HepG2 (cell line): ENCODE measurements around the gene RPL36AL. TPM values are rescaled to one million over a fixed set of nuclear protein-coding genes. Genes with fewer than 3 reads are reported as not detected.

Experiments used
- ATAC-seq: fragments of 200-7000 bp; cut with Tn5 transposase; 3 replicates; pipeline ENCODE4 v1.9.1; 2020; ENCODE audit warnings: mild to moderate bottlenecking, moderate library complexity
- BruUV-seq: library from RNA; stranded (reverse); fragments of 400-500 nt; replicated peaks from 2 replicates; lab custom pipeline; 2021; lab: Mats Ljungman, UMichigan
- CTCF ChIA-PET: fragments of 300-600 bp; formaldehyde crosslinking; extraction: SDS; loops from one replicate; lab custom pipeline; 2021; ENCODE audit warnings: low total read pairs, inconsistent platforms, low intra/inter-chr PET ratio; lab: Yijun Ruan, JAX
- POLR2A ChIA-PET: fragments of 350-600 bp; sonication (Branson Sonifier 250); formaldehyde crosslinking; loops from one replicate; lab custom pipeline; 2020; ENCODE audit warnings: antibody characterized with exemption, inconsistent platforms; lab: Yijun Ruan, JAX
- DNase-seq: peaks from one replicate; pipeline ENCODE4 v3.0.0-alpha.2; 2015; ENCODE audit warnings: low spot score
- FAIRE-seq: peaks from 3 replicates; lab custom pipeline; 2011; peaks lifted over from hg19 to GRCh38; lab: Jason Lieb, UNC
- H2AFZ ChIP-seq: one replicate; pipeline ENCODE4 v1.6.1; 2011; ENCODE audit warnings: low read length, inconsistent platforms
- H3K27ac ChIP-seq: fragments of 300-600 bp; 3 replicates; pipeline ENCODE4 v1.8.0; 2011; ENCODE audit warnings: mixed run types, mild to moderate bottlenecking, mixed read lengths, low read length, inconsistent platforms; ENCODE audit not compliant: insufficient read depth; ENCODE audit errors: extremely low read length
- H3K27me3 ChIP-seq, 2 experiments: fragments of 200-600 bp in 1 of 2; 2 replicates in 1 of 2; 3 replicates in 1 of 2; pipeline versions ENCODE4 v1.6.0 to v1.8.0; 2011; ENCODE audit warnings: low read length in 2 of 2, mild to moderate bottlenecking in 2 of 2, moderate library complexity in 2 of 2, inconsistent platforms in 1 of 2; ENCODE audit not compliant: insufficient read depth in 2 of 2, control insufficient read depth in 1 of 2
- H3K36me3 ChIP-seq, 2 experiments: fragments of 200-600 bp in 1 of 2; replicated peaks in 1 of 2; 2 replicates in 1 of 2; 3 replicates in 1 of 2; pipeline versions ENCODE4 v1.5.1 to v1.8.0; 2011; ENCODE audit warnings: low read length in 2 of 2, inconsistent platforms in 1 of 2; ENCODE audit not compliant: insufficient read depth in 2 of 2, control insufficient read depth in 1 of 2
- H3K4me1 ChIP-seq: 2 replicates; pipeline ENCODE4 v1.5.1; 2012; ENCODE audit warnings: low read length, inconsistent platforms; ENCODE audit not compliant: insufficient read depth
- H3K4me2 ChIP-seq: 2 replicates; pipeline ENCODE4 v1.6.0; 2011; ENCODE audit warnings: low read depth, low read length, inconsistent platforms
- H3K4me3 ChIP-seq, 3 experiments: fragments of 200-600 bp in 1 of 3; sonication (generic), shearing (Covaris generic) in 1 of 3; replicated peaks in 1 of 3; 2 replicates each; pipeline ENCODE4 v1.5.1; 2011 to 2016; ENCODE audit warnings: low read length in 3 of 3, inconsistent platforms in 2 of 3, low read depth in 2 of 3, mild to moderate bottlenecking in 2 of 3, control low read depth in 1 of 3, mixed read lengths in 1 of 3; ENCODE audit not compliant: insufficient read depth in 1 of 3
- H3K79me2 ChIP-seq: one replicate; pipeline ENCODE4 v1.6.1; 2011; ENCODE audit warnings: low read length, inconsistent platforms; ENCODE audit not compliant: insufficient read depth
- H3K9ac ChIP-seq: 2 replicates; pipeline ENCODE4 v1.6.0; 2011; ENCODE audit warnings: mild to moderate bottlenecking, low read depth, low read length, inconsistent platforms; ENCODE audit not compliant: insufficient read depth
- H3K9me3 ChIP-seq: 2 replicates; pipeline ENCODE4 v1.5.1; 2012; ENCODE audit warnings: mild to moderate bottlenecking, low read length
- H4K20me1 ChIP-seq: 2 replicates; pipeline ENCODE4 v1.6.0; 2011; ENCODE audit warnings: inconsistent platforms, mild to moderate bottlenecking, low read length, moderate library complexity; ENCODE audit not compliant: insufficient read depth
- JDP2 ChIP-seq: sonication (generic); formaldehyde crosslinking; IDR thresholded peaks from 2 replicates; pipeline ENCODE4 v1.8.1; 2022; ENCODE audit warnings: missing genetic modification reagents, borderline replicate concordance
- KLF16 ChIP-seq, 2 experiments: sonication (generic) in 1 of 2; formaldehyde crosslinking in 1 of 2; IDR thresholded peaks; 2 replicates each; pipeline versions ENCODE4 v1.6.1 to v1.8.0; 2016 to 2023; ENCODE audit warnings: missing genetic modification reagents in 2 of 2, missing compliant biosample characterization in 1 of 2
- SETDB1 ChIP-seq: sonication (generic); formaldehyde crosslinking; IDR thresholded peaks from 2 replicates; pipeline ENCODE4 v1.5.1; 2020; ENCODE audit warnings: missing genetic modification reagents, mild to moderate bottlenecking, borderline replicate concordance
- TRIM24 ChIP-seq: sonication (generic); formaldehyde crosslinking; IDR thresholded peaks from 2 replicates; pipeline ENCODE4 v1.8.0; 2022; ENCODE audit warnings: mild to moderate bottlenecking, missing genetic modification reagents
- ZNF569 ChIP-seq: sonication (generic); formaldehyde crosslinking; IDR thresholded peaks from 2 replicates; pipeline ENCODE4 v1.5.0; 2020; ENCODE audit warnings: mild to moderate bottlenecking, missing genetic modification reagents, moderate library complexity, borderline replicate concordance
- ZNF761 ChIP-seq: sonication (generic); formaldehyde crosslinking; conservative IDR thresholded peaks from 2 replicates; pipeline ENCODE4 v1.4.0; 2020; ENCODE audit warnings: mild to moderate bottlenecking, missing genetic modification reagents
- ZNF768 ChIP-seq: sonication (generic); formaldehyde crosslinking; IDR thresholded peaks from 2 replicates; pipeline ENCODE4 v1.4.0; 2020; ENCODE audit warnings: missing genetic modification reagents
- ZSCAN9 ChIP-seq: IDR thresholded peaks from 2 replicates; pipeline ENCODE4 v1.6.1; 2016; ENCODE audit warnings: borderline replicate concordance
- WGBS: methylation state at CpG from one replicate; pipeline ENCODE4 v1.1.6; 2017; ENCODE audit warnings: low lambda C conversion rate; 5-methylcytosine and 5-hydroxymethylcytosine counted together
- in situ Hi-C: cut with HindIII; loops from 2 replicates; pipeline ENCODE4 v1.10.0; 2017; ENCODE audit warnings: low pct_unique_long_range_greater_than_20kb; ENCODE audit not compliant: extremely low pct_ligation_motif_present
- intact Hi-C: fragments of 100-400 bp; cut with micrococcal nuclease; formaldehyde crosslinking; loops from one replicate; pipeline ENCODE4 v1.10.0; 2022; ENCODE audit not compliant: unreplicated experiment
- polyA plus RNA-seq, 8 experiments: library from polyadenylated mRNA; depleted of rRNA in 3 of 8; stranded (reverse) in 7 of 8; unstranded in 1 of 8; fragments of >200 nt; fragmentation: Illumina TruSeq in 4 of 8; extraction: Trizol in 4 of 8; gene quantifications; 2 replicates each; pipeline versions ENCODE4 v1.2.1 to v1.2.3, GENCODE V29; 2011 to 2016; ENCODE audit warnings: low read depth in 4 of 8, missing spikeins in 1 of 8, mixed read lengths in 1 of 8; ENCODE audit not compliant: insufficient read depth in 1 of 8
- total RNA-seq, 5 experiments: library from RNA; depleted of rRNA; stranded (reverse); fragments of >200 nt; fragmentation: Illumina TruSeq; extraction: Trizol; gene quantifications; 2 replicates each; pipeline ENCODE4 v1.2.3, GENCODE V29; 2016; ENCODE audit warnings: low read depth in 1 of 5
- TF ChIP-seq, protein P1 (sequence below): sonication (generic); formaldehyde crosslinking; IDR thresholded peaks from 2 replicates; pipeline ENCODE4 v1.5.0; 2020; ENCODE audit warnings: mild to moderate bottlenecking, missing genetic modification reagents
- TF ChIP-seq, protein P2 (sequence below): IDR thresholded peaks from 2 replicates; pipeline ENCODE4 v1.6.1; 2016
- TF ChIP-seq, protein P3 (sequence below): sonication (generic); formaldehyde crosslinking; IDR thresholded peaks from 2 replicates; pipeline ENCODE4 v1.4.0; 2020; ENCODE audit warnings: missing genetic modification reagents
- TF ChIP-seq, protein P4 (sequence below): sonication (generic); formaldehyde crosslinking; conservative IDR thresholded peaks from 2 replicates; pipeline ENCODE4 v1.8.0; 2022; ENCODE audit warnings: low read depth, missing genetic modification reagents

RPL36AL gene
- total and polyA plus RNA-seq, 2 of the 13 experiments (the other 11 are each of a cell fraction or from before 2014, with no cell fraction given), result 90.0 to 294 TPM

DNA sequence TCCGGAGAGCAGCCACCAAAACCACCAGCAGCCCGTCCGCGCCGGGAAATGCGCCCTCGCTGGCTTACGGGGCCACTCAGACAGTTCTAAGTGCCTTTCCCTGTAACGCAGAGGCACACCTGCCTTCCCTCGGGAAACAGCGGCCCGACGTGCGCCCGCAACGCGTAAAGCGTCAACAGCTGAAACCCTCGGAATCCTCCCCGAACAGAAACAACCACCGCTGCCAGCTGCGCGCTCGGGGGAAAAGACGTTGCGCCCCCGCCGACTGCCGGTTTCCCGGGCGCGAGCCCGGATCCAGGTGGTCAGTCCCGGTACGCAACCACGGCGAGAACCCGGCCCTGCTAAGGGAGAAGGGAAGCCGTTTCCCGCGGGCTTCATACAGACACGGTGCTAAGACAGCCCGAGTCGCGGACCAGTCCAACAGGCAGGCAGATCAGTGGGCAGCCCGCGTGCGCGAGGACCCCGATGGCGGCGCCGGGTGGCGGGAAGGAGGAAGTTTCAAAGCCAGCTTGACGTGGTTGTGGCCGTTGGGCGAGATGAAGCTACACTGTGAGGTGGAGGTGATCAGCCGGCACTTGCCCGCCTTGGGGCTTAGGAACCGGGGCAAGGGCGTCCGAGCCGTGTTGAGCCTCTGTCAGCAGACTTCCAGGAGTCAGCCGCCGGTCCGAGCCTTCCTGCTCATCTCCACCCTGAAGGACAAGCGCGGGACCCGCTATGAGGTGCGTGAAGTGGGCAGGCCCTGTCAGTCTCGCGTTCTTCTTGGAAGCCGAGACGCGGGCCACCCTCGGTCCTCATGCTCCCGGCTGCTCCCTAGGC is 21.7 kb downstream of the RPL36AL start, which contains the start of gene LRR1:
Gene LRR1 (plus strand): TSS at position 456 of the 816 bp plus-strand sequence. CDS start 81 bp downstream, at position 537.
- FAIRE-seq, result no peak
- H3K9me3 ChIP-seq, result no peaks in the 10 kb centered on the region
- H3K79me2 ChIP-seq, result peaks cover 21% of the 10 kb centered on the region
- peak; percentile 76 for ATAC-seq
- peak within 1 kb of the TSS; percentile 97 for H3K27ac ChIP-seq
- H3K27me3 ChIP-seq, result no peaks in the 10 kb centered on the region; a peak in 1 of 5 replicates
- ChIA-PET POLR2A (interaction anchor here (1.1 to 5.7 kb wide), 11 partner anchors 9 to 171 kb away, joined by 3 to 97 read pairs (median 5); partner anchors contain the start of genes MGAT2, RPL36AL and RPS29), CTCF (interaction anchor here (1.0 kb wide), 1 partner anchor 11 kb away, joined by 4 read pairs; no protein-coding TSS in a partner anchor)
- peak within 1 kb of the TSS; percentile 79 to 91 (median 83) for H3K4me3 ChIP-seq
- intact Hi-C loops (loop anchor here (1.0 kb wide), 1 partner anchor 37 kb away; the partner anchor contains the start of gene DNAAF2), in situ Hi-C loops (no loop called here)
- H3K36me3 ChIP-seq, result peaks cover 0 to 6% of the 10 kb centered on the region in 2 experiments; a peak in 4 of 5 replicates
- no peak within 1 kb of the TSS for H2AFZ ChIP-seq
- peak within 1 kb of the TSS; percentile 76 for H3K4me2 ChIP-seq
- H3K9ac ChIP-seq, result peak within 1 kb of the TSS; percentile 94
- 0% methylated on average over 3 of the region's 77 CpGs for whole genome bisulfite sequencing
- H4K20me1 ChIP-seq, result no peaks in the 10 kb centered on the region
- DNase-seq, result peak; percentile 76
- BruUV-seq, result no TSS peak
- H3K4me1 ChIP-seq, result peaks cover 39% of the 10 kb centered on the region
- TF ChIP-seq, protein P1, sequence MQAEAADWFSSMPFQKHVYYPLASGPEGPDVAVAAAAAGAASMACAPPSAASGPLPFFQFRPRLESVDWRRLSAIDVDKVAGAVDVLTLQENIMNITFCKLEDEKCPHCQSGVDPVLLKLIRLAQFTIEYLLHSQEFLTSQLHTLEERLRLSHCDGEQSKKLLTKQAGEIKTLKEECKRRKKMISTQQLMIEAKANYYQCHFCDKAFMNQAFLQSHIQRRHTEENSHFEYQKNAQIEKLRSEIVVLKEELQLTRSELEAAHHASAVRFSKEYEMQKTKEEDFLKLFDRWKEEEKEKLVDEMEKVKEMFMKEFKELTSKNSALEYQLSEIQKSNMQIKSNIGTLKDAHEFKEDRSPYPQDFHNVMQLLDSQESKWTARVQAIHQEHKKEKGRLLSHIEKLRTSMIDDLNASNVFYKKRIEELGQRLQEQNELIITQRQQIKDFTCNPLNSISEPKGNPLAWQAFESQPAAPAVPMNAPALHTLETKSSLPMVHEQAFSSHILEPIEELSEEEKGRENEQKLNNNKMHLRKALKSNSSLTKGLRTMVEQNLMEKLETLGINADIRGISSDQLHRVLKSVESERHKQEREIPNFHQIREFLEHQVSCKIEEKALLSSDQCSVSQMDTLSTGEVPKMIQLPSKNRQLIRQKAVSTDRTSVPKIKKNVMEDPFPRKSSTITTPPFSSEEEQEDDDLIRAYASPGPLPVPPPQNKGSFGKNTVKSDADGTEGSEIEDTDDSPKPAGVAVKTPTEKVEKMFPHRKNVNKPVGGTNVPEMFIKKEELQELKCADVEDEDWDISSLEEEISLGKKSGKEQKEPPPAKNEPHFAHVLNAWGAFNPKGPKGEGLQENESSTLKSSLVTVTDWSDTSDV (CRISPR knock-in tag), result no peak
- TF ChIP-seq, protein P2, sequence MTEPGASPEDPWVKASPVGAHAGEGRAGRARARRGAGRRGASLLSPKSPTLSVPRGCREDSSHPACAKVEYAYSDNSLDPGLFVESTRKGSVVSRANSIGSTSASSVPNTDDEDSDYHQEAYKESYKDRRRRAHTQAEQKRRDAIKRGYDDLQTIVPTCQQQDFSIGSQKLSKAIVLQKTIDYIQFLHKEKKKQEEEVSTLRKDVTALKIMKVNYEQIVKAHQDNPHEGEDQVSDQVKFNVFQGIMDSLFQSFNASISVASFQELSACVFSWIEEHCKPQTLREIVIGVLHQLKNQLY, result peak; percentile 62; the same call in 1 of the 2 replicates
- TF ChIP-seq KLF16 (CRISPR knock-in tag; IDR thresholded peaks at IDR 0.05), result peak; percentile 71 to 82; a peak in 2 of 4 replicates
- 0 out of 2 replicates have a peak, but pooled peaks have one; percentile 37 for TF ChIP-seq ZSCAN9 (CRISPR knock-in tag)
- TF ChIP-seq TRIM24 (CRISPR knock-in tag), result no peak
- TF ChIP-seq ZNF761 (CRISPR knock-in tag), result 0 out of 2 replicates have a peak, but pooled peaks have one; percentile 64
- TF ChIP-seq, protein P3, sequence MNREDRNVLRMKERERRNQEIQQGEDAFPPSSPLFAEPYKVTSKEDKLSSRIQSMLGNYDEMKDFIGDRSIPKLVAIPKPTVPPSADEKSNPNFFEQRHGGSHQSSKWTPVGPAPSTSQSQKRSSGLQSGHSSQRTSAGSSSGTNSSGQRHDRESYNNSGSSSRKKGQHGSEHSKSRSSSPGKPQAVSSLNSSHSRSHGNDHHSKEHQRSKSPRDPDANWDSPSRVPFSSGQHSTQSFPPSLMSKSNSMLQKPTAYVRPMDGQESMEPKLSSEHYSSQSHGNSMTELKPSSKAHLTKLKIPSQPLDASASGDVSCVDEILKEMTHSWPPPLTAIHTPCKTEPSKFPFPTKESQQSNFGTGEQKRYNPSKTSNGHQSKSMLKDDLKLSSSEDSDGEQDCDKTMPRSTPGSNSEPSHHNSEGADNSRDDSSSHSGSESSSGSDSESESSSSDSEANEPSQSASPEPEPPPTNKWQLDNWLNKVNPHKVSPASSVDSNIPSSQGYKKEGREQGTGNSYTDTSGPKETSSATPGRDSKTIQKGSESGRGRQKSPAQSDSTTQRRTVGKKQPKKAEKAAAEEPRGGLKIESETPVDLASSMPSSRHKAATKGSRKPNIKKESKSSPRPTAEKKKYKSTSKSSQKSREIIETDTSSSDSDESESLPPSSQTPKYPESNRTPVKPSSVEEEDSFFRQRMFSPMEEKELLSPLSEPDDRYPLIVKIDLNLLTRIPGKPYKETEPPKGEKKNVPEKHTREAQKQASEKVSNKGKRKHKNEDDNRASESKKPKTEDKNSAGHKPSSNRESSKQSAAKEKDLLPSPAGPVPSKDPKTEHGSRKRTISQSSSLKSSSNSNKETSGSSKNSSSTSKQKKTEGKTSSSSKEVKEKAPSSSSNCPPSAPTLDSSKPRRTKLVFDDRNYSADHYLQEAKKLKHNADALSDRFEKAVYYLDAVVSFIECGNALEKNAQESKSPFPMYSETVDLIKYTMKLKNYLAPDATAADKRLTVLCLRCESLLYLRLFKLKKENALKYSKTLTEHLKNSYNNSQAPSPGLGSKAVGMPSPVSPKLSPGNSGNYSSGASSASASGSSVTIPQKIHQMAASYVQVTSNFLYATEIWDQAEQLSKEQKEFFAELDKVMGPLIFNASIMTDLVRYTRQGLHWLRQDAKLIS, result peak; percentile 33
- peak; percentile 51; the same call in 1 of the 2 replicates for TF ChIP-seq ZNF768 (CRISPR knock-in tag)
- TF ChIP-seq, protein P4, sequence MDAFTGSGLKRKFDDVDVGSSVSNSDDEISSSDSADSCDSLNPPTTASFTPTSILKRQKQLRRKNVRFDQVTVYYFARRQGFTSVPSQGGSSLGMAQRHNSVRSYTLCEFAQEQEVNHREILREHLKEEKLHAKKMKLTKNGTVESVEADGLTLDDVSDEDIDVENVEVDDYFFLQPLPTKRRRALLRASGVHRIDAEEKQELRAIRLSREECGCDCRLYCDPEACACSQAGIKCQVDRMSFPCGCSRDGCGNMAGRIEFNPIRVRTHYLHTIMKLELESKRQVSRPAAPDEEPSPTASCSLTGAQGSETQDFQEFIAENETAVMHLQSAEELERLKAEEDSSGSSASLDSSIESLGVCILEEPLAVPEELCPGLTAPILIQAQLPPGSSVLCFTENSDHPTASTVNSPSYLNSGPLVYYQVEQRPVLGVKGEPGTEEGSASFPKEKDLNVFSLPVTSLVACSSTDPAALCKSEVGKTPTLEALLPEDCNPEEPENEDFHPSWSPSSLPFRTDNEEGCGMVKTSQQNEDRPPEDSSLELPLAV (CRISPR knock-in tag), result 0 out of 2 replicates have a peak, but pooled peaks have one; percentile 34
- TF ChIP-seq JDP2 (CRISPR knock-in tag), result no peak
- TF ChIP-seq ZNF569, result no peak
- no peak for TF ChIP-seq SETDB1
